GM19025 (cell line): Measurements from ENCODE around the gene CYSLTR2.

ENCODE experiments used
- ATAC-seq: cut with Tn5 transposase; IDR thresholded peaks from one replicate; pipeline ENCODE4 v1.9.1; 2021; ENCODE audit warnings: mild to moderate bottlenecking, low read depth, moderate library complexity; ENCODE audit not compliant: unreplicated experiment

The CYSLTR2 gene

GRCh38 chr13:48653472-48653939, at the start of gene CYSLTR2:
TSS of gene CYSLTR2 (plus strand) at chr13:48653929. CDS start at chr13:48706818, 52,889 bp downstream.
- peak; percentile 73 for ATAC-seq

GRCh38 chr13:48615049-48615448, 38.7 kb upstream of the CYSLTR2 start:
- ATAC-seq, result no peak

GRCh38 chr13:48618937-48619336, 34.8 kb upstream of the CYSLTR2 start:
- no peak for ATAC-seq

GRCh38 chr13:48621056-48621455, 32.7 kb upstream of the CYSLTR2 start:
- ATAC-seq, result no peak

- ATAC-seq, result no peak
These were observed 29.7 kb upstream of the CYSLTR2 start for GRCh38 chr13:48624016-48624415.

- no peak for ATAC-seq
These were observed 28.9 kb upstream of the CYSLTR2 start for GRCh38 chr13:48624858-48625257.

GRCh38 chr13:48625413-48626076, 28.2 kb upstream of the CYSLTR2 start:
- ATAC-seq, result no peak

GRCh38 chr13:48626077-48626449, 27.7 kb upstream of the CYSLTR2 start:
- ATAC-seq, result no peak

GRCh38 chr13:48626726-48627451, 26.8 kb upstream of the CYSLTR2 start:
- no peak for ATAC-seq

- no peak for ATAC-seq
These were observed 24.5 kb upstream of the CYSLTR2 start for GRCh38 chr13:48629277-48629676.

GRCh38 chr13:48630291-48630690, 23.4 kb upstream of the CYSLTR2 start:
- ATAC-seq, result no peak

GRCh38 chr13:48630773-48631172, 23.0 kb upstream of the CYSLTR2 start:
- ATAC-seq, result no peak

- no peak for ATAC-seq
These were observed 22.3 kb upstream of the CYSLTR2 start for GRCh38 chr13:48631441-48631840.

- no peak for ATAC-seq
These were observed 20.0 kb upstream of the CYSLTR2 start for GRCh38 chr13:48633700-48634099.

- no peak for ATAC-seq
These were observed 19.1 kb upstream of the CYSLTR2 start for GRCh38 chr13:48634636-48635035.

GRCh38 chr13:48635478-48635877, 18.3 kb upstream of the CYSLTR2 start:
- ATAC-seq, result no peak

GRCh38 chr13:48636550-48636949, 17.2 kb upstream of the CYSLTR2 start:
- ATAC-seq, result no peak

GRCh38 chr13:48637601-48638000, 16.1 kb upstream of the CYSLTR2 start:
- ATAC-seq, result no peak

GRCh38 chr13:48640767-48641166, 13.0 kb upstream of the CYSLTR2 start:
- ATAC-seq, result no peak

GRCh38 chr13:48641404-48641803, 12.3 kb upstream of the CYSLTR2 start:
- ATAC-seq, result no peak

- no peak for ATAC-seq
These were observed 11.7 kb upstream of the CYSLTR2 start for GRCh38 chr13:48642061-48642460.

GRCh38 chr13:48643159-48643558, 10.6 kb upstream of the CYSLTR2 start:
- no peak for ATAC-seq
